Inflammatory macrophage treated with lipopolysaccharide for 1 hour (primary cell): ENCODE data around the gene PPARD.

Experiments used
- DNase-seq, 2 donors: peaks; one replicate each; pipeline ENCODE4 v3.0.0-alpha.2; 2020 to 2022

PPARD gene

DNA sequence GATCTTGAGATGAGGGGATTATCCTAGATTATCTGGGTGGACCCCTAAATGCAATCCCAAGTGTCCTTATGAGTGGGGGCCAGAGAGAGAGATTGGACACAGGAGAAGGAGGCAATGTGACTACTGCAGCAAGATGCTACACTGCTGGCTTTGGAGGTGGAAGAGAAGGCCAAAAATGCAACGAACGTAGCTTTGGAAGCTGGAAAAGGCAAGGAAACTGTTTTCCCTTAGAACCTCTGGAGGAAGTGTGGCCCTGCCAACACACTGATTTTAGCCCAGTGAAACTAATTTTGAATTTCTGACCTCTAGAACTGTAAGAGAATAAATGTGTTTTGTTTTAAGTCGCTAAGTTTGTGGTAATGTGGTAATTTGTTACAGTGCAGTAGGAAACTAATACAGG is 15.7 kb downstream of the PPARD start:
- no peak for DNase-seq

DNA sequence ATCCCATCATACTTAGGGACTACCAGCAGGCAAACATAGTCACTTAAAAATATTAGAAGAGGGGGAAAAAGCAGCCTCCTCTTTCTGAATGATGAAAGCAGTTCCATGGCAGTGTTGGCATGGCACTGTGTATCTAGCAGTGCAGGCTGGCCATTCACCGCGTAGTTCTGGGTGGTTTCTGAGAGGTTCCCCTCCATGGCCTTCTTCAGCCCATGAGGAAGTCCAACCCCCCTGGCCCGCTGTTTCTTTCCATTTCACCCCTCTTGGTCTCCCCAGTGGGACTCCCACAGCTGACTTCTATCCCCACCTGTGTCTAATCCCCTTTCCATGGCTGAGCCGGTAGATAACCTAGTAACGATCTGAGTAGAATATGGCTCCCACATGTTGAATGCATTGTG is 17.0 kb downstream of the PPARD start:
- DNase-seq, result no peak

DNA sequence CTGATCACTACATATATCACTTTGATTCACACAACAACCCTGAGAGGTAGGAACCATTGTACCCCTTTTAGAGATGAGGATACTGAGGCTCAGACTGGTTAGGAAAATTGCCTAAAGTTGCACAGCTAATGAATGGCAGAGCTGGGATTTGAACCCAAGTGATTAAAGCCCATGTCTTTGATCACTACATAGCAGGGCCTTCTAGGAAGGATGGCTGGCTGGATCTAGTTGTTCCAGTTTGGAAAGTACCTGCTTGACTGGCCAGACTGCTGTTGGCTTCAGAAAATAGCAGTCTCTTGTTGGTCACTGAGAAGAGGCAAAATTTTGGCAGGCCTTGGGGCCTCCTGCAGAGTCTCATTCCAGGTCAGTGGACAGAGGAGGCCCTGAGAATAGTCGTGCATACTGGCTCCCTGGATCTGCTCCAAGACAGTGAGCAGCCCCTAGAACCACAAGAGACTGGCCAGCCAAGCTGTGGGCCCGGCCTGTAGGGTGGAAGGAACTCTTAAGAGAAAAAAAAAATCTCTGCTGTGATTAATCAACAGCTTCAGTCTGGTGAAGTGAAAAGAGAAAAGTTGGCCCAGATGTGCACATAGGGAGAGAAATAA is 17.5 kb downstream of the PPARD start:
- no peak for DNase-seq

DNA sequence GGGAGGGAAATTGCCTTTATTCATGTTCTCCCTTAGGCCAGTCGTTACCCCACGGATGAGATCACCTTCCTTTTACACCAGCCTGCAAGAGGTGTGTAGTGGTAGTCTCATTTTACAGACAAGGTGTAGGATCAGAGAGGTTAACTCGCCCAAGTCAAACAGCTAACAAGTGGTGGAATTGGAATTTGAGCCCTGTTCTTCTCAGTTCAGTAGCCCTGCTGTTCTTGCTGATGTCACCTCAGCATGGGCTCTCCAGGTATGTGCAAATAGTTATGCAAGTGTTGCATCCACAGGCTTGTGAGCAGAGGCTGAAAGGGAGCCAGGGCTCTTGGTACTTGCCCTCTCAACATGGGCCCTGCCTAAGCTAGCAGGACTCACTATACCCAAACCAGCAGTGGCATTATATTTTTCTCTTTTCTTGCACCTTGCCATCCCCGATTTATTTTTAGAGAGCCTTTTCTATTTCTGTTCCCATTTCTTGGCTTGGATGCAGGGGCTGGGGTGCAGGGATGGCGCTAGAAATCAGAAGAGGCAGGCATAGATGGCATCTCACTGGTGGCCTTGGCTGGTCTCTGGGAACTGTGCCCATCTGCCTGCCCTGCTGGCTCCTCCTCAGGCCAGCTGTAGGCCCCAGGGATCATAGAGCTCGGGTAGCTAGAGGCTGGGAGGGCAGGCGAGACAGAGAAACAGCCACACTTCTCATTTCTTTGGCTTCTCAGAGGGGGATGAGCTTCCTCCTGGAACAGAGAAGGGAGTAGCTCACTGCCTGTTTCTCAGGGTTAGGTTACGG is 18.2 kb downstream of the PPARD start:
- DNase-seq, result peak in 1 of 2 donors; percentile 56

DNA sequence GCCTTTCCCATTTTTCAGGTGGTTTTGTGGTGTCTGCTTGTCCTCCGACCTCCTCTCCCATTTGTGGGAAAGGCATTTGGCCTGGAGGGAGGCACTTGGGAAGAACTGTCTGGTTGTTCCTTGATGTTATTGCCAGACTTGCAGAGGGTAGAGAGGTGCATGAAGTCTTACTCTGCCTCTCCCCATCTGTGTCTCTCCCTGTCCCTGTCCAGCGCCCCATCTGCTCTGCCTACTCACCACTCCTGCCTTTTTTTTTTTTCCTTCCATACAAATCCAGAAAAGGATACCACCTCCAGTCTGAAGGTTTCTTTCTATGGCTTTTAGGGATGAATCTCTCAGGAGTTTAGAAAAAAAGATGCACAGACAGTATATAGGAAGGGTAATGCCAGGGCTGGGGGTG is 19.8 kb downstream of the PPARD start:
- no peak for DNase-seq

DNA sequence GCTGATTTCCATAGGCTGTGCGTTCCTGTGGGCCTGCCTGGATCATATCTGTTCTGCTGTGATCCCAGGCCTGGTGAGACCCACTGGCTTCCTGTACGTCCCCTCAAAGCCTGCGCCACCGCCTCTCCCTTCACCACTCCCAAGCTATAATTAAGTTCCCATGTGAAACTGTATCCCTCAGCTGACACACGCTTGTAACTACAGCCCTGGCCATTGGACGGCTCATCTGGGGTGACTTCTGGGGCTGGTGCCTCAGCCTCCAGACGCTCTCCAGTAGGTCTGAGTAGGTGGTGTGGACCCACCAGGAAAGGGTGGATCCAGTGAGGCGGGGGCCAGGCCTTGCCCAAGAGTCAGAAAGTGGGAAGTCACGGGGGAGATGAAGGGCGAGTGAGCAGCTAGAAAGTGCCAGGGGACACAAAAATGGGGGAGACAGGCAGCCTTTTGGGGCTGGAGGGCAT is 21.0 kb downstream of the PPARD start:
- peak; percentile 81 to 98 for DNase-seq

DNA sequence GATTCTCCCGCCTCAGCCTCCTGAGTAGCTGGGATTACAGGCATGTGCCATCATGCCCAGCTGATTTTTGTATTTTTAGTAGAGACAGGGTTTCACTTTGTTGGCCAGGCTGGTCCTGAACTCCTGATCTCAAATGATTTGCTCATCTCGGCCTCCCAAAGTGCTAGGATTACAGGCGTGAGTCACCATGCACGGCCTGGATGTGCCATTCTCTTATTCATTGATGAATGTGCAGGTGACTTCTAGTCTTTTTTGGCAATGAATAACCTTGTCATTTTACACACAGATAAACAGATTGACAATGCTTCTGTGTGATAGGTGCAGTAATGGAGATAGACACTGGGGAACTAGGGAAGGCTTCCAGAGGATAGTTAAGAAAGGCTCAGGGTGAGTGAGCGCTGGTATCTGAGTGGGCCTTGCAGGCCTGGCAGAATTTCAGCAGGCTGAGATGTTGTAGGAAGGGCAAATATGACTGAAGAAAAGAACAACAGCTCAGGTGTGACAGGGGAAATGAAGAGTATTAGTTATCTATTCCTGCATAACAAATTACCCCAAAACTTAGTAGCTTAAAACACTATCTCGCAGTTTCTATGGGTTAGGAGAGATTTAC is 23.3 kb downstream of the PPARD start:
- peak in 1 of 2 donors; percentile 57 for DNase-seq

DNA sequence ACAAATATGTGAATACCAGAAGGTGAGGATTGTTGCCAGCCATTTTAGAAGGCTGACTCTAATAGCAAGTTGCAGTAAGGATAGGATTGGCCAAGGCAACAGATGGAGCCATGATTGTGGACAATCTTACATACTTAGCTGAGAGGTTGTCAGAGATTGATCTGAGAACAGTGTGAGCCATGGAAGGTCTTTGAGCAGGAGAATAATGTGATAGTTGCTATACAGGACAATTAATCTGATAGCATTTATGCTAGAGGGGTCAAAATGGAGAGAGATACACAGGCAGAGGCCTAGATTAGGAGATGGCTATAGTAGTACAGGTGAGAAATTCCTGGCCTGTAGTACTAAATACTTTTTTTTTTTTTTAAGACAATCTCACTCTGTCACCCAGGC is 23.8 kb downstream of the PPARD start:
- no peak for DNase-seq

DNA sequence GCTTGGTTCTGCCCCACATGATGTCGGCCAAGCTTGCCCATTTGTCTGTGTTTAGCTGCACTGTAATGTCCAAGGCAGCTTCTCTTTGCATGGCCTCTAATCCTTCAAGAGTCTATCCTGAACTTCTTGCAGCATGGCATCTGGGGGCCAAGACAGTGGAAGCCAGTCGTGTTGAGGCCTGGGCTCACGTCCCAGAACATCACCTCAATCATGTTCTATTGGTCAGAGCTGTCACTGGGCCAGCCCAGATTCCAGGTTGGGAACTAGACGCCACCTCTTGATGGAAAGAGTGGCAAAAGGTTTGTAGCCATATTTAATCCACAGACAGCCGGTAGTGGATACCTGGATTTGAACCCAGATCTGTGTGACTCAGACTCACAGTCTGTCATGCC is 25.3 kb downstream of the PPARD start:
- DNase-seq, result no peak

DNA sequence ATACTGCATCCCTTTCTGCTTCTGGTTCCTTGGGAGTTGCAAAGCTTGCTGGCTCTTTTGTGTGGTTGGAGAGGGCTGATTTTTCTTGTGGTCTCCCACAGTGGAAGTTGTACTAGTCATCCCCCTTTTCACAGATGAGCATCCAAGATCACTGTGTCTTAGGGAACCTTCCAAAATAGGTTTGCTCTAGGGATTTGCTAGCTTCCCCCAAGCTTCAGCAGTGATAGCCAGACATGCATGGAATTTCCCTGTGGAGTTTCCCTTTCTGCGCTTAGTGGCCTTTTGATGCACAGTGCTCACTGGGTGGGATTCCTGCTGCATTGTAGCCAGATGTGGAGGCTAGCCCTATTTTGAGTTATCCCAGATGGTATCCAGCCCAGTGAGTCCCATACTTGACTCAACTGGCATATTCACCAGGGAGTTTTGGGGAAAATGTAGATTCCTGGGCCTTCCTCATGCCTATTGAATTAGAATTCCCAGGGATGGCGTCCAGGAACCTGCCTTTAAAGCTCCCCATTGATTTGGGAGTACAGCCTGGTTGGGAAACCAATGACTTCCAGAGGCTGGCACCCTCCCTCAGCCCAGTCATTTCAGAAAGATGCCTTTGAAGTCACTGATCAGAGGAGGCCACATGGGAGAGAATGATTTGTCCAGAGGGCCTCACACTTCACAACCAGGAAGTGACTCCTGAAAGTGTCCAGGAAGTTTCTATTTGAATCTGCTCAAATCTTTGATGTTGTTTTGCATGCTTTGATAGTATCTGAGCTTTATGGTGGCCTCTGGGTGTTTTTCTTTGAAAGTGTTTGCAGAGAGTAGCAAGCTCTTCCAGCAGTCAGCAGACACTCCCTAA is 25.9 kb downstream of the PPARD start:
- peak; percentile 50 to 84 for DNase-seq

DNA sequence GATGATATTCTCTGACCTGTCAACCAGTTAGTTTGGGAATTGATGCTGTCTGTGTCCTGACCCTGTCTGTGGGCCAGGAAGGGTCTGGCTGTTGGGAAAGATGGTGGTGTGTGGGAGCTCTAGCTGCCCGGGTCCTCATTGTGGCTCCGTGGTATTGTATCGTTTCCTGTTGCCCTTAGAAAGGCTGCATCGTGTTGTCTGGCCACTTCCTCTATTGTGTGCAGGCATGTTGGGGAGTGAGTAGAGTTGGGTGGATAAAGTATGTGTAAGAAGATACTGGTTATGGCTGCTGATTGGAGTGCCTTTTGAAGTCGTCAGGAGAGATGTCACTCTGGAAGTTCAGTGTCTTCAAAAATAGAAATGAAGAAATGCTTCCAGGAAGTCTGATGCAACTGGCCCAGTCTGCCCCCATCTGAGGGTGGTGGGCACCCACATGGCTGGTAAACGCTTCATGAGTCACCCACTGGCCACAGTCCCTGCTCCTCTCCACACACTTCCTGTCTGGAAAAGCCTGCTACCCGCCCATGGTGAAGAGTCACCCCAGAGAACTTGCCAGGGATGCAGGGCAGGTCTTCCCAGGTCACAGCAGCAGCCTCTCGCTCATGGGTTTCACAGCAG is 27.9 kb downstream of the PPARD start:
- peak; percentile 97 to 100 for DNase-seq

DNA sequence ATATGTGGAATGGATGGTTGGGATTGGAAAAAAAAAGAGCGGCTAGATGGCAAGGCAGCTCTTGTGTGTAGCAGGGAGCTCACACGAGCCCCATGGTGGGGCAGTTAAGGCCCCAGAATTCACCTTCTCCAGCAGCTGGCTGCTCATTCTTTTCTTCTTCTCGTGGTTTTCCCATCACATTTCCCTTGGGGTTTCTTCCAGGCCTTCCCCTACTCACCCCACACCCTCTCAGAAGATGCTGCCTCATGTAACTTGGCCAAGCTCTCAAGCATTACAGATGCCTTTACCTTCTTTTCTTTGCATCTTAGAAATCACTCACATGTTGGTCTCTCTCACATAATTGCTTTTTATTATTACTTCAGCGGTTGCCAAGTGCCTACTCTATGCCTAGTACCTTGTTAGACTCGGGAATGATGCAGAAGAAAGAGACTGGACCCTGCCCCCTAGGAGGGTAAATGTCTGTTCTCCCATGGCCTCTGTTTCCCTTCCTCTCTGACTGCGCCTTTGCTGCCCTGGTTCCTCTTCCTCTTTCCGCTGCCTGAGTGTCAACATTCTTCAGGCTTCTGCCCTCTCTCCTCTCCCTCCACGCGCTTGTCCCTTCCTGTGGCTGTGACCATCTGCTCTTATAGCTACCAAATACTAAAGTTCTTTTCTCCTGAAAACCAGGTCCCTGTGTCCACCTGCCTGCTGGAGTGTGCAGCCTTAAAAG is 28.6 kb downstream of the PPARD start:
- peak; percentile 78 to 84 for DNase-seq

DNA sequence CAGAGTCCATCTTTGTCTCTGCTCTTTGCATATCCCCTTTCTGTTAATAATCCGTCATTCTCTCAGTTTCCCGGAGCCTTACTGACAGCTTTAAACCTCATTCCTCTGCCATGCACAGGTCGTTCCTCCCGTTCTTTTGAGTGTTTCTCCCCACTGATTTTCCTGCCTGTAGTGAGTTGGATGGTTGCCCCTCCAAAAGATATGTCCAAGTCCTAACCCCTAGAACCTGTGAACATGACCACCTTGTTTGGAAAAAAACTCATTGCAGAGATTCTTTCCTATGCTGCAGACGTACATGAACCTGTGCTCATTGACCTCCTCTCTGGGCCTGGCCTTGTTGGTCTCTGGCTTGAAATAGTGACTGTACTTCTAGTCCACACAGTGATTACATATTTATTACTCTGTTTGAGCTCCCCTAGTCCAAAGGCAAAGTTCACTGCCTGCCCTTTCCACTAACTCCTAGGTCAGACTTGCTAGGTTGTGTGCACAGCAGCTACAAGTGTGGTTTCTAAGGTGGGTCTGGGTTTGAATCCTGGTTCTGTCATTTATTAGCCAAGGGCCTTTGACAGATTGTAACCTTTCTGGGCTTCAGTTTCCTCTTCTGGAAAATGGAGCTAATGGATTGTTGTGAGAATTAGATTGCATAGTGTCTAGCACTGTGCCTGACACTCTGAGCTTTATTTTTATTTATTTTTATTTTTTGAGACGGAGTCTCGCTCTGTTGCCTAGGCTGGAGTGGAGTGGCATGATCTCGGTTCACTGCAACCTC is 29.3 kb downstream of the PPARD start:
- no peak for DNase-seq

DNA sequence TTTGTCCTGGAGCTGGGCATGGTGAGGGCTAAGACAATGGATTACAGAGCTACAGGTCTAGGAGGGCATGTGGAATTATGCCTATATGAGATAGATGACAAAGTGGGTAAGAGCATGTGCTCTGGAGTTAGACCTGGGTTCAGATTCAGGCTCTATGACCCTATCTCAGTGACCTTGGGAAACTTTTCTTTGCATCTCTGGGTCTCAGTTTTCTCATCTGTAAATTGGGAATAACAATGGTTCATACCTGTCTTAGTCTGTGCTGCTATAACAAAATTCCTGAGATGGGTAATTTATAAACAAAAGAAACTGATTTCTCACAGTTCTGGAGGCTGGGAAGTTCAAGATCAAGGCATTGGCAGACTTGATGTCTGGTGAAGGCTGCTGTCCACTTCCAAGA is 30.3 kb downstream of the PPARD start:
- no peak for DNase-seq

DNA sequence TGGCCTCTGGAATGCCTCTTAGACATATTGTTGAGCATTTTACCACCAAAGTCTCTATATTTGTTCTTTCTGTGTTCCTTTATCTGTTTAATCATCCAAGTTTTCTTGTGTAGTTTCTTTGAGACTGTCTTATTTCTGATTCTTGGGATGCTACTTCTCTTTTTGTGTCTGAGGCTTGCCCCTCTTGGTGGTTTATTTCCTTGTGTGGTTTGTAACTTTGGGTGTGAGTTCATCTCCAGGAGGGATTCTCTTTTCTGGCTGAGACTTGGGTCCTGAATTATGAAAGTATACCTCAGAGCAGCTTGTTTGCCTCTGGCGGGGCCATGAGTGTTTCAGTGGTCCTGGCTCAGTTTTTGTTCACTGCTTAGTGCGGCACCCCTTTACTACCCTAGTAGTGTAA is 33.9 kb downstream of the PPARD start:
- peak in 1 of 2 donors; percentile 38 for DNase-seq

DNA sequence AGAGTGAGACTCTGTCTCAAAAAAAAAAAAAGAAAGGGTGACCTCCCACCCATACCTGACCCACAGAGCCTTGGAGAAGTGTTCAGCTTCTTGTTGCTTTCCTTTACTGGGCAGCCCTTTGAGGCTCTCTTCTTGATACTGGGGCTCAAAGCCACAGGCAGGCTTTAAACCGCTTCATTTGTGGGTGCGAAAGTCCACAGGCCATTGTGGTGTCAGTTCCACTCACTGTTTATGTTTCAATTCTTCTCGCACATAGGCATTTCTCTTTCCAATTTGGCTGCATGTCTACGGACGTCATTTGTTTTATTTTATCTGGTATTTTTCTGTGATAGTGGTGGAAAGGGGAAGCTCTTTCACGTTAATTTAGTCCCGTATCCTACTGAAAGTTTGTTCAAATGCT is 34.6 kb downstream of the PPARD start:
- DNase-seq, result no peak

DNA sequence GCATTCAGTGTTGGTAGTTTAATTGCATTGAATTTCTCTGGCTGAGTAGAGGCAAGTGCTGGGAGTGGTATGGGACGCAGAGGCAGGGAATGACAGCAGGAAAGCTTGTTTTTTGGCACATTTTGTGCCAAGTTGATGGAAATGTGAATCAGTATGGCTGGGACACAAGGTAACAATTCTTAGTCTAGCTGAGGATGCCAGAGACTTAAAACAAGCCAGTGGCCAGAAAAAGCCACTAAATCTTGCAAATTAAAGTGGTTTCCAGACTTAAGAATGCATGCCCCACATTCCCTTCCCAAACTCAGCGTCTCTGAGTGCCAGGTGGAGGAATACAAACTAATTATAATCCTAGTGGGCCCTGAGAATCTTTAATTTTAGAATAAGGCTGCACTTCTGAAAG is 35.9 kb downstream of the PPARD start:
- no peak for DNase-seq

DNA sequence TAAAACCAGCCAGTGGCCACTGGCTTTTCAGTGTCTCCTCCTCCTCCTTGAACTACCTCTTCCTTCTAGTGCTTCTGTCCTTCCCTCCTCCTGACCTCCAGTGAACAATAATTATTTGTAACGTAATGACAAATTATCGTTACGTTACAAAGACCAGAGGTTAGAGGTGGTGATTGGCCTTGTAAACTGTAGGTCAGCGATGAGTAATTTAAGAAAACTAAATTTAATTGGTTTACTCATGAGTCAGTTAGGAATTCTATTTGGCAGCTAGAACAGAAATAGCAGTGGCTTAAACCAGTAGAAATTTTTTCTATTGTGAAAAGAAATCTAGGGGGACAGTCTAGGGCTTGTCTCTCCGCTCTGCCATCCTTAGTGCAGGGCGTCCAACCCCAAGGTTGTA is 38.8 kb downstream of the PPARD start:
- no peak for DNase-seq

DNA sequence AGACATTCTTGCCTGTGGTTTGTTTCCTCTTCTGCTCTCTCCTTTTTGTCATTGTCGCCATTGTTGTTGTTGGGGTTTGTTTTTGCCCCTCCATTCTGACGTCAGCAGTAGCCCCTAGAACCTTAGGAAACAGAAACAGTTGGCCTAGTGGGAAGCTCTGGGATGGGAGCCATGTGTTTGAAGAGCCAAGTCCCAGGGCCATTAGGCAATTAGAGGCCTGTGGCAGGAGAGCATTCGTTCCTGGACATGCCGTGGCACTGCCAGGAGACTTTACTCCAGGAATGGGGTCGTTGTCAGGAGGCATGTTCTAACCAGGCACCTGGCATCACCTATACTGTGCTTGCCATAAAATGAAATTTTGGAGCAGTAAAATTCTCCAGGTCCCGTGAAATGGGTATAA is 39.7 kb downstream of the PPARD start:
- no peak for DNase-seq

DNA sequence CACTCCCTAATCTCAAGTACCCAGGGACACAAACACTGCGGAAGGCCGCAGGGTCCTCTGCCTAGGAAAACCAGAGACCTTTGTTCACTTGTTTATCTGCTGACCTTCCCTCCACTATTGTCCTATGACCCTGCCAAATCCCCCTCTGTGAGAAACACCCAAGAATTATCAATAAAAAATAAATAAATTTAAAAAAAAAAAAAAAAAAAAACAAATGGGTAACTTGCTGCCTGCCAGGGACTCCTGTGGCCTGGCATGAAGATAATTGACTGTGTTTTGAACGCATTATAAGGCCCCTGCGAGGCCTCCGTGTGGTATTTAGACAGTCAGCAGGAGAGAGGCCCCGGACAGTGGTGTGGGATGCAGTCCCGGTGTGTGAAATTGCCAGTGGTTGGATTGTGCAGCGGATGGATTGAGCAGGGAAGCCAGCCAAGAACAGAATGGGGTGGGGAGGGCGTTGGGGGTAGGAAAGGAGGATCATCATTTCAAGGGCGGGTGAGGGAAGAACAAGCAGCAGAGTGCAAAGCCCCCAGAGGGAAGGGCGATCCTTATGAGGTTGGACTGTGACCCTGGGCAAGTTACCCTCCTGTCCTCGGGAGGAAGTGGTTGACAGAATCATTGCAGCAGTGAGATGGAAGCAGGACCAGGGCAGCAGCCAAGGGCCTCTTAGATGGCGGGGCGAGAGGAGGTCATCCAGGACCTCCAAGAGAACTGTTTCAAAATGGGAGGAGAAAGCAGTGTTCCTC is 43.3 kb downstream of the PPARD start:
- no peak for DNase-seq

DNA sequence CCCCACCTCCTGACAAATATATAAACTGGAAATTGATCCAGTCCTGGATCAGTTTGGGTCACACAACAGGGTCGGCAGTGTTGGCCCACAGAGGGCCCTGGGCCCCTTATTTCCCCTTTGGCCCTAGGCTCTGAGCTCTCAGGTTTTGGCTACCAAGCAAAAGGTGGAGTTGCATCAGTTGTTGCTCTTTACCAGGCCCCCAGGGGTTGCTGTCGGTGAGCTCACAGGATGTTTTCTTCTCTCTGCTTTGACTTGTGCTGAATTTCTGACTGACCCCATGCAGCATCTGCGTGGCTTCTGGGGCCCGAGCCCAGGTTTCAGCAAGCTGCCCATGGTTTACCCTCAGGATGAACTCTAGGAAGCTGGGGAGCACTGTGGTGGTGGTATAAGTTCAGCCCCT is 44.6 kb downstream of the PPARD start:
- DNase-seq, result no peak
